GM21717 (cell line): ENCODE data around the gene CTNND2.

Experiments
- ATAC-seq: cut with Tn5 transposase; IDR thresholded peaks from one replicate; pipeline ENCODE4 v1.9.1; 2021; ENCODE audit warnings: mild to moderate bottlenecking, moderate library complexity; ENCODE audit not compliant: unreplicated experiment

The CTNND2 gene

GRCh38 chr5:11790201-11790600 is 114.0 kb downstream of the CTNND2 start:
- ATAC-seq, result no peak

DNA sequence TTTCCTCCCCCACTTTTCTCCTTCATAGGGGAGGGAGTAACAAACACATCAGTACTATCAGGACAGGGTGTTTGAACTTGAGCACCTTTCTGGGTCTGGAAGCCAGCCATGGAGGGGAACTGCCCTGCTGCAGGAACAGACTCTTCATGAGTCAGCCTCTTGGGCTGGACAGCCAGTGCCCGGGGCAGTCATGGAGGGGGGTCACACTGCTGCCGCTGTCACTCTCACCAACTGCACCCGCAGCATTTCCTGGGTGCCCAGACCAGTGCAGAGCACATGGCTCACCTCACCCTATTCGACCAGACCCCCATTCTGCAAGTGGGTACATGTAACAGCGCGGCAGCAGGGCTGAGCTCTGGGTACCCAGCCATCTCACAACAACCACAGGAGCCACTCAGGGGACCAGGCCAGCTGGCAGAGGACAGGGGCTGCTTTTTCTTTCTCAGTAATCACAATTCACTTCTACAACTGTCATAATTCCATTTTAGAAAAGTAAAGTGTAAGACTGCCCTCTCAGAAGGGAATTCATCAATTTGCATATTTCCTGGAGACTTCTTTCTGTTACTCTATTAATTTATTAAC is 118.4 kb downstream of the CTNND2 start:
- no peak for ATAC-seq

- ATAC-seq, result no peak
Observed at GRCh38 chr5:11780641-11781345, 123.5 kb downstream of the CTNND2 start.

- no peak for ATAC-seq
Observed at GRCh38 chr5:11777096-11777495, 127.2 kb downstream of the CTNND2 start.

DNA sequence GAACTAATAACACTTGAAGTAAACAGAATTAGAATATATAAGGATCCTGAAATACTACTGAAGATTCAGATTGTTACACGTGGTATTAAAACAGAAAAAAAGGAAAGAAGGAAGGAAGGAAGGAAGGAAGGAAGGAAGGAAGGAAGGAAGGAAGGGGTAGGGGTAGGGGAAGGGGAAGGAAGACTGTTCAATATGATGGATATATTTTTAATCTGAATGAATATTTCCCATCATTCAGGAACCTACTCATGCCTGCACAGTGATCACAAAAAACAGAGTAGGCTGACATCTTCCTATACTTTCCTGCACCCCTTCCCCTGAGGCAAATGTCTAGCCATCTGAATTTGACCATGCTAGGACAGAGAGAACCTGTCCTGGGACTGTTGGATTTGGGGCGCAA is 133.9 kb downstream of the CTNND2 start:
- ATAC-seq, result no peak

GRCh38 chr5:11760934-11761603 is 143.2 kb downstream of the CTNND2 start:
- ATAC-seq, result no peak

DNA sequence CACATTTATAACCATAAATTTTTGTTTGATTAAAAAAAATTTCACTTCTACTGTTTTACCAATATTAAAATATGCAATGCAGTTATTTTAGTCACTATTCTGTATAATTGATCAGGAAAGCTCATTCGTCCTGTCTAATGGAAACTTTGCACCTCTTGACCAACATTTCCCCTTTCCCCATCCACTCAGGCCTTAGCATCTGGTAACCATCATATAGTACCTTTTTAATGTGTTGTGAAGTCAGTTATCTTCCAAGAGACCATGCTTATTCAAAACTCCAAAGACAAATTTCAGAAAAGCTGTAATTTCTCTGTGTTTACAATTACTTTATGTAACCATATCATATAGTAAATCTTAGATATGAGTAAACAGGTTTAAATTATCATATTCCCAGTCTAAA is 145.9 kb downstream of the CTNND2 start:
- ATAC-seq, result no peak

- no peak for ATAC-seq
Observed at GRCh38 chr5:11757661-11758060, 146.6 kb downstream of the CTNND2 start.

GRCh38 chr5:11737010-11737409 is 167.2 kb downstream of the CTNND2 start:
- no peak for ATAC-seq

- ATAC-seq, result no peak
Observed at GRCh38 chr5:11734369-11734768, 169.9 kb downstream of the CTNND2 start.

DNA sequence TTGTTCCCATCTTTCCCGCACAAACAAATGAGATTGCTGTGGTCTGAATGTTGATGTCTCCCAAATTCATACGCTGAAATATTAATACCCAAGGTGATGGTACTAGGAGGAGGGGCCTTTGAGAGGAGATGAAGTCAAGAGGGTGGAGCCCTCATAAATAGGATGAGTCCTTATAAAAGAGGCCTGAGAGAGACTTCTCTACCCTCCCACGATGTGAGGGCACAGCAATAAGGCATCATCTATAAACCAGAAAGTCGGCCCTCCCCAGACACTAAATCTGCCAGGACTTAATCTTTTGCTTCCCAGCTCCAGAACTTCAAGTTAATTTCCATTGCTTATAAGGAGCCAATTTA is 170.4 kb downstream of the CTNND2 start:
- ATAC-seq, result no peak

- no peak for ATAC-seq
Observed at GRCh38 chr5:11733185-11733839, 170.9 kb downstream of the CTNND2 start.

DNA sequence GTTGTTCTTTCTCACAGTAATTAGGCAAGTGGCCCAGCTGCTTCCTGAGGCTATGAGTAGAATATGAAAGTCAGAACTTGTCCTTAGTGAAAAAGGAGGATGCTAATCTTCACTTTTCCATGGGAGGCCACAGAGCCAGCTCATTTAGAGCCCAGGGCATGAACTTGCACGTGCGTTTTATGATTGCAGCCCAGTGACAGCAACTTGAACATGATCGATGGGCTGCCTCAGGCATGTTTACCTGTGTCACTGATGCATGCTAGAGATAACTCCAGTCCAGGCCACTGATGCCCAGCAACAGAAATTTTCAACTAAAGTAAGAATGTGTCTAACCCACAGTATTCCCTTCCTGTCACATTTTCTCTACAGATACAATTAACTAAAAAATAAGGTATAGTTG is 179.3 kb downstream of the CTNND2 start:
- no peak for ATAC-seq

GRCh38 chr5:11719888-11720481 is 184.3 kb downstream of the CTNND2 start:
- ATAC-seq, result no peak

DNA sequence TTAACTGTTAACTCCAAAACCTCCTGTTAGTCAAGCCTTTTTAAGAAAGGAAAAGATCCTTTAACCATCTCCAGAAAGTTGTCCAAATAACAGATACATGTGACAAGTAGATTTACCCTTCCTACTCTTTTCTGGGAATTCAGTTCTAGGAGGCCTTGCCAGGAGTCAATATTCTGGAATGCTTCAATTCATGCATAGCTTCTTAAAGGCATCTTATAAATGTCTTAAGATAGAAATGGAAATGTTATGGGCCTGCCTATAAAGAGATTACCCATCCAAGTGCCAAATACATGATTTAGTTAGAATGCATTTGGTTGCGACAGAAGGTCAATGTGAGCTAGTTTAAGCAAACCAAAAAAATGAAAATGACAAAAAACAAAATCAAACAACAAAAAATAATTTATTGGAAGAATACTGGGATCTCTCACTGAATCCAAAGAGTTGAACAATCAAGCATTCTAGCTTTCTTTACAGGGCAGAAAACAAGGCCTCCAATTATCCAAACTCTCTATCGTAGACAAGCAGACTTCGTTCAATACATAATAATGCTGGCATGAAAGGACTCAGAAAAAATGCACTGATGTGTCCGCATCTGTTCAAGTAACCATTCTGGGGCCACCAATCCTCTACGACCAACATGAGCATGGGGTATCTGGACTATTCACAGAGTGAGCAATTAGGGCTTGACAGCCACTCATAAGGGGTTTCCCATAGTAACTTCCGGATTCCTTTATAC is 188.6 kb downstream of the CTNND2 start:
- no peak for ATAC-seq

- ATAC-seq, result no peak
Observed at GRCh38 chr5:11711932-11712331, 192.3 kb downstream of the CTNND2 start.

- no peak for ATAC-seq
Observed at GRCh38 chr5:11709021-11709420, 195.2 kb downstream of the CTNND2 start.

DNA sequence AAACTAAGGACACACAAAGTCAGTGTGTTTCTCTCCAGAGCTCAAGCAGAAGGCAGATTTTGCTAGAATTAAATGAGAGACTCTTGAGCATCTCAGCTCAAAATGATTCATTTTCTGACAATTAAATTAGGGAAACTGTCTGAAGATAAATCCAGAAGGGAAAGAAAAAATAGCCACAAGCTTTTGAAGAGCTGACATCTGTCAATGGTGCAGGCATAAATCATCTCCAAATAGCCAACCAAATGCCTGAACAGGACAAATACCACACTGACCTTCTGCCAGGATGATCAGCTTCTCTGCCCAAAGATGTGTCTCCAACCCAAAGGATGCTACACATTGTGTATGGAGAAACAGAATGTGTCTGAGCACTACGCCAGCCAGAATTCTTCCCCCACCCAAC is 199.3 kb downstream of the CTNND2 start:
- ATAC-seq, result no peak

GRCh38 chr5:11700391-11700790 is 203.9 kb downstream of the CTNND2 start:
- no peak for ATAC-seq

GRCh38 chr5:11692636-11693035 is 211.6 kb downstream of the CTNND2 start:
- ATAC-seq, result no peak

- ATAC-seq, result no peak
Observed at GRCh38 chr5:11687498-11687897, 216.7 kb downstream of the CTNND2 start.
